Right atrium auricular region (tissue), 2 donors: ENCODE results near the gene CEP170B. TPM values are rescaled to one million over a fixed set of nuclear protein-coding genes. Genes with fewer than 3 reads are reported as not detected.

Experiments used
- DNase-seq: peaks from one replicate; pipeline ENCODE4 v3.0.0-alpha.2; 2019; ENCODE audit warnings: low spot score
- H3K27ac ChIP-seq, 2 donors: fragments of 200-600 bp; sonication (generic); 1 replicate in 1 of 2; 2 replicates in 1 of 2; pipeline ENCODE4 v1.5.1; 2016 to 2019
- H3K27me3 ChIP-seq, 2 donors: fragments of 200-600 bp; sonication (generic); one replicate each; pipeline versions ENCODE4 v1.5.1 to v1.6.0; 2017 to 2019
- H3K36me3 ChIP-seq: fragments of 200-600 bp; sonication (generic); one replicate; pipeline ENCODE4 v1.5.1; 2016
- H3K4me1 ChIP-seq, 2 donors: fragments of 200-600 bp; sonication (generic); one replicate each; pipeline versions ENCODE4 v1.5.1 to v1.6.0; 2017 to 2019
- H3K4me3 ChIP-seq, 2 donors: fragments of 200-600 bp; sonication (generic); 1 replicate in 1 of 2; 2 replicates in 1 of 2; pipeline ENCODE4 v1.5.1; 2017 to 2019; ENCODE audit warnings: mild to moderate bottlenecking in 1 of 2, moderate library complexity in 1 of 2
- H3K9me3 ChIP-seq, 2 donors: fragments of 200-600 bp; sonication (generic); one replicate each; pipeline ENCODE4 v1.5.1; 2019
- CTCF ChIP-seq, 2 donors: fragments of 200-600 bp; sonication (generic); IDR thresholded peaks; one replicate each; pipeline ENCODE4 v1.5.1; 2019; ENCODE audit warnings: antibody characterized with exemption in 2 of 2
- total RNA-seq, 2 donors: library from RNA; depleted of rRNA; stranded (reverse); fragments of >200 nt; gene quantifications; one replicate each; pipeline ENCODE4 v1.1.0, GENCODE V29; 2016

Gene CEP170B
- total RNA-seq, 2 donors from 2014 or later = 7.9 to 15.1 TPM

DNA sequence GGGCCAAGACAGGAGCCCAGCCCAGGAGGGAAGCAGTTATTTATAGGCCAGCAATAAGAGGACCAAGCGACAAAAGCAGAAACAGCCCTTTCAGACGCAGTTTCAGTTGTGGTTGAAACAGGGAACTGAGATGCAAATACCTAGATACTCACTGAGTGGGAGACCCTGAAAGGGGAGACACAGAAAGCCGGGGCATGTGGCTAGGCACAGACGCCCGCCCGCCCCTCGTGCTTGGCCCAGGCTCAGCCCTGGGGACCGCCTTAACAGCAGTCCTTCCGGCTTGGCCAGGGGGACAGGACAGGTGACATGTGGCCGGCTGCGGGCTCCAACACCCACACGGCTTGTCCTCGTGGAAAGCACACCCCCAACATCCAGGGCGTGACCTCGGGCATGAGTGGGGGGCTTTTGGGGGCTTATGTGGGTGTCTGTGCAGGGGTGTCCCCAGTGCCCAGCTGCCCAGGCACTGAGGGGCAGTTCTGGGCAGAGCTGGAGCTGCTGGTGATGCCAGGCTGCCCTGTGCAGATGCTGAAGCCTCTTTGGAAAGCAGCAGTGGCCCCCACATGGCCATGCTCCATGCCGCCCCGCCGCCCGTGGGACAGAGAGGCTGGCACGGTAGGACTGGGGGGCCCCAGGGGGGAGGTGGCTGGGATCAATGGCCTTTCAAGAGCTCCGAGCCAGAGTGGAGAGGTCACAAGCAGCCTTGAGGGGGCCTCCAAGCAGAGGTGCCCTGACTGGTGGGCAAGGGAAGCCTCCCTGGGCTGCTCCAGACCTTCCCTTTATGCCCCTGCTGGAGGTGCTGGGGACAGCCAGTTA lies 61.8 kb downstream of the CEP170B start:
- peaks cover 0 to 9% of the 10 kb centered on the region in 2 donors for H3K9me3 ChIP-seq
- no peak for TF ChIP-seq CTCF (IDR thresholded peaks at IDR 0.05)
- peaks cover 0 to 2% of the 10 kb centered on the region in 2 donors for H3K4me1 ChIP-seq
- H3K36me3 ChIP-seq = no peaks in the 10 kb centered on the region
- H3K27ac ChIP-seq = no peak overlapping the region
- H3K4me3 ChIP-seq = no peak overlapping the region
- no peaks in the 10 kb centered on the region for H3K27me3 ChIP-seq
- no peak for DNase-seq

DNA sequence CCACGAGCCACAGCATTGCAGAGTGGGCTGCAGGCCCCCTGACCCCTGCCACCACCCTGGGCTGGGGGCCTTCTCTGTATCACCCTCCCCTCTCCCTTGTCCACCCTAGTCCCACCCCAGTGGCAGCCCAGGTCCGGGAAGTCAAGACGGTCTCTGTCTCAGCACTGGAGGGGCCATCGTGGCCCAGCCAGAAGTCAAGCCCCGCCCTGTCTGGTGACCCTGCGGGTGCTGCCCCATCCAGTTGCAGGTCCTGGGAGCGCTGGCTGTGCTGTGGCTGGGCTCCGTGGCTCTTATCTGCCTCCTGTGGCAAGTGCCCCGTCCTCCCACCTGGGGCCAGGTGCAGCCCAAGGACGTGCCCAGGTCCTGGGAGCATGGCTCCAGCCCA lies 62.4 kb downstream of the CEP170B start:
- Histone ChIP-seq H3K4me1 (peaks cover 0 to 8% of the 10 kb centered on the region in 2 donors), H3K27me3 (no peaks in the 10 kb centered on the region), H3K36me3 (no peaks in the 10 kb centered on the region)

GRCh38 chr14:104927901-104928300 lies 62.8 kb downstream of the CEP170B start:
- TF ChIP-seq CTCF (IDR thresholded peaks at IDR 0.05) = no peak
- Histone ChIP-seq H3K27ac (no peak overlapping the region), H3K4me1 (peaks cover 0 to 13% of the 10 kb centered on the region in 2 donors), H3K4me3 (no peak overlapping the region), H3K36me3 (no peaks in the 10 kb centered on the region), H3K9me3 (peaks cover 0 to 9% of the 10 kb centered on the region in 2 donors), H3K27me3 (no peaks in the 10 kb centered on the region)
- no peak for DNase-seq

More for the DNA sequence above, 62.4 kb downstream of the CEP170B start:
- Histone ChIP-seq H3K9me3 (peaks cover 0 to 9% of the 10 kb centered on the region in 2 donors), H3K4me3 (no peak overlapping the region), H3K27ac (no peak overlapping the region)
- no peak for DNase-seq
- no peak for TF ChIP-seq CTCF (IDR thresholded peaks at IDR 0.05)

GRCh38 chr14:104928391-104929133 lies 63.5 kb downstream of the CEP170B start:
- DNase-seq = no peak
- H3K36me3 ChIP-seq = no peaks in the 10 kb centered on the region
- H3K27ac ChIP-seq = no peak overlapping the region
- no peaks in the 10 kb centered on the region for H3K27me3 ChIP-seq
- peaks cover 0 to 16% of the 10 kb centered on the region in 2 donors for H3K4me1 ChIP-seq
- no peak for TF ChIP-seq CTCF (IDR thresholded peaks at IDR 0.05)
- H3K4me3 ChIP-seq = no peak overlapping the region
- peaks cover 0 to 9% of the 10 kb centered on the region in 2 donors for H3K9me3 ChIP-seq

DNA sequence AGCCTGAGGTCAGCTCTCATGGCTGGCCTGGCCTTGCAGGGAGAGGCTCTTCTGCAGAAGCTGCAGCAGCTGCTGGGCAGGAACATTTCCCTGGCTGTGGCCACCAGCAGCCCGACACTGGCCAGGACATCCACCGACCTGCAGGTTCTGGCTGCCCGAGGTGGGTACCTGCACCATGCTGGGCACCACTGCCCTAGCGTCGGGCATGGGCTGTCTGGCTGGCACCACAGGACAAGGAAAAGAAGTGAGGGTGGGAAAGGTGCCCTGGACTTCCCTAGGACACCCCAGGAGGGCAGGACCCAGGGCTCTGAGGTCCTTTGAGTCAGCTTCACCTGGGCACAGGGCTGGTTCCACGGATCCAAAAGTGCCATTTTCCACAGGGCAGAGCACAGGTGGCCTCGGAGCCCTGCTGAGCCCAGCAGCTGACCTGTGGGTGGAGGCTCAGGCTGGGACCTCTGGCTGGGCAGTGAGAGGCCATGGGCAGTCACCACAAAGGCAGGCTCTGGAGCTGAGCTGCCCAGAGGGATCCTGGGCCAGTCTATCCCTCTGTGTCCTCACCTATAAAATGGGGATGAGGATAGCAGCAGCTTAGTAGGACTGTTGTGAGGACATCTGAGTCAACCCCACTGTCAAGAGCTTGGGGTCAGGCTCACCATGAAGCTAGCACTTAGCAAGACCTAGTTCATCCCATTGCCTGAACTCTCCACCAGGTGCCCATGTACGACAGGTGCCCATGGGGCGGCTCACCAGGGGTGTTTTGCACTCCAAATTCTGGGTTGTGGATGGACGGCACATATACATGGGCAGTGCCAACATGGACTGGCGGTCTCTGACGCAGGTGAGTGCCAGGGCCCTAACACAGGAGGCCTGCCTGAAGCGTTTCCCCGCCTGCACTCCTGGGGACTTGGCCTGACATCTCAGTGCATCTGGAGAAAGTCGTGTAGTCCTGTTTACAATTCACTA lies 64.5 kb downstream of the CEP170B start:
- no peak for TF ChIP-seq CTCF (IDR thresholded peaks at IDR 0.05)
- DNase-seq = no peak
- Histone ChIP-seq H3K4me3 (no peak overlapping the region), H3K27me3 (no peaks in the 10 kb centered on the region), H3K36me3 (no peaks in the 10 kb centered on the region), H3K27ac (no peak overlapping the region), H3K4me1 (peaks cover 0 to 21% of the 10 kb centered on the region in 2 donors), H3K9me3 (peaks cover 0 to 2% of the 10 kb centered on the region in 2 donors)
